ENCODE data around the gene MPP4.
"Not testable (repeated sequence)": the region's sequence is repeated elsewhere in the genome, so short reads cannot be mapped to it uniquely, and the experiment has no call there.

GRCh38 chr2:201671205-201671604 is 27.2 kb downstream of the MPP4 start:
- TF ChIP-seq CTCF, EP300, POLR2AphosphoS5 (IDR thresholded peaks at IDR 0.05): not testable (repeated sequence)
